Erythroblast (primary cell): ENCODE data around the gene PARN.

ENCODE experiments used
- DNase-seq, 2 experiments: peaks; one replicate each; lab custom pipeline; 2025; lab: John Stamatoyannopoulos, UW
- GATA1 ChIP-seq: IDR thresholded peaks from 2 replicates; pipeline ENCODE4 v1.6.1; 2011; ENCODE audit warnings: low read depth, mild to moderate bottlenecking, control low read depth, low read length, moderate library complexity
- POLR2A ChIP-seq: IDR thresholded peaks from 2 replicates; pipeline ENCODE4 v1.6.1; 2011; ENCODE audit warnings: mild to moderate bottlenecking, low read length

The PARN gene

DNA sequence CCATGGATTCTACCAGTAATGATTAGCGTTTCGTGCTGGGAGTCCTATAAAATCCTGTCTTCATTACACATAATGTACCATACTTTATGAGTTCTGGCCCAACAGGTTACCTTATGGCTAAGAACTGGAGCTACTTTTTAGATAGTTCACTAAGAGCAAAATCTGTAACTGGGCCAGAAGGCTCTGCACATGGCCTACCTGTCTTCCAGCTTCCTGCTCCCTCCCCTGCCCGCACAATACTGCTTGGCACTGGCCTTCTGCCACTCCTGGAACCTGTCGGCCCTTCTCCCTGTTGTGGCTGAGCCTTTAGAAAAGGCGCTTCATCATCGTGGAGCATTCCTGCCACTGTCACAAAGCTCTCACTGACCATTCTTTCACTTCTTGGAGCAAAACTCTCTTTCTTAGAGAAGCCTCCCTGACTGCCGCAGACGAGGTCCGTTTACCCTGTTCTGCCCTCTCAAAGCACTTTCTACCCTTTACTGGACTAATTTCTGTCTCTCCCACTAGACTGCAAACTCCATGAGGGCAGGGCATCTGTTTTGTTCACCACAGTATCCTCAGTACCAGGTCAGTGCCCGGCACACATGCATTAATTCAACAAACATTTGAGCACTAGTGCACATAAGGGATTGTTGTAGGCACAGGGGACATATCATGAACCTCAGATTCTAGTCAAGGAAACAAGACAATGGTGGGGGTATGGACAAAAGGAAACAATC lies 116.5 kb downstream of the PARN start:
- DNase-seq: no peak
- TF ChIP-seq GATA1 (no peak), POLR2A (no peak)

DNA sequence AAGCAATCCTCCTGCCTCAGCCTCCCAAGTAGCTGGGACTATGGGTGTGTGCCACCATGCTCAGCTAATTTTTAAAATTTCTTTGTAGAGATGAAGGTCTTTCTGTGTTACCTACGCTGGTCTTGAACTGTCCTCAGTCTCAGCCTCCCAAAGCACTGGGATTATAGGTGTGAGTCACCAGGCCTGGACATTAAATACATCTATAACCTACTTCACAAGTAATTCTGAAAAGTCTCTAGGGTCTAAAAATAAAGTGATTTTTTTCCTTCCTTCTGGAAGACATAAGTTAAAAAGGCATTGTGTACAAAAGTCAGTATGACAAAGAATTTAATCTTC lies 118.3 kb downstream of the PARN start:
- no peak for TF ChIP-seq POLR2A
- TF ChIP-seq GATA1: no peak
- DNase-seq: no peak

DNA sequence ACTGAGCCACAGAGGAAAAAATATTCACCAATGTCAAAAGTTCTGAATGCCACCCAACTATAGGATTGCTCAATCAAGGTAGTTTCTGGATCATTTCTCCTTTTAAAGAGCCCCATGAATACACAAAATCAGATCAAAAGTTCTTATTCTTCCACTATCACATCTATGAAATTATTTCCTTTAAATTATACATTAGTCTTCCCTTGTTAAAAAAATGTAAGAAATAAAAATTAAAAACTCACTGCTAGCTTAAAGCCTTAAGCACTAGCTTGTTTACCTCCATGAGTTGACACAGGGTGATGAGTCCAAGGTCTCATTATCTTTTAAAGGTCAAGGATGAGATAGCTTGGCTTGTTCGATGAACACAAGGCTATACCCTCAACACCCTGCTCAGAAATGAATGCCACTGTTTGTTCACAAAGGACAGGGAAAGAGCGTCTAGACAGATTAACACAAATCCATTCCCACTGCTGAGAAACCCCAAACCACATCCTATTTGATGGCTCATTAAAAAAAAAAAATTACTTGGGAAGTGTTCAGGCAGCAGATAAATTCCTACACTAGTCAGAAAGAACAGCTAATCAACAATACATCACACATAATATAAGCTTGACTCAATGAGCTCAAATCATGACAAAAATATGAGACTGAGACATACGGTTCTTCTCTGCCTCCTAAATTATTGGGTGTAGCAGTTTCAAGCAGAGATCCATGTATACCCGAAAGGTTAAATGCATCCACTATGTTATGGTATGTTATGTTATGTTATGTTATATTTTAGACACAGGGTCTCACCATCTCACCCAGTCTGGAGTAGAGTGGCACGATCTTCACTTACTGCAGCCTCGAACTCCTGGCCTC lies 118.9 kb downstream of the PARN start:
- DNase-seq: peak; percentile 6 to 29
- TF ChIP-seq POLR2A (no peak), GATA1 (no peak)

DNA sequence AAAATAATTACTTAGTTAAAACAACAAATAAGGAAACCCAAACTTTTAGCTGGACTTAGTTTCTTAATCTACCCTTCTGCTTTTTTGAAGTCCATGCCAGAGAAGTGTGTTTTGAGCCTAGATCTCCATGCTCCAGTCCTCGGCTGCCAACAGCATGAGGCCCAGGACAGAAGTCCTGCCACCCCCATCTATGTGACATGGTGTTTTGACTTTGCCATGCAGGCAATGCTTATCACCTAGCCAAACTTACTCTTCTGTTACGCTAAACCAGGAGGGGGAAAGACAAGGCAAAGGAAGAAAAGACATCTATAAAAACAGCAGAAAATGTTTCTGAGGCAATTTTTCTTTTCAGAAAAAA lies 119.5 kb downstream of the PARN start:
- no peak for DNase-seq
- TF ChIP-seq POLR2A: no peak
- TF ChIP-seq GATA1: no peak

DNA sequence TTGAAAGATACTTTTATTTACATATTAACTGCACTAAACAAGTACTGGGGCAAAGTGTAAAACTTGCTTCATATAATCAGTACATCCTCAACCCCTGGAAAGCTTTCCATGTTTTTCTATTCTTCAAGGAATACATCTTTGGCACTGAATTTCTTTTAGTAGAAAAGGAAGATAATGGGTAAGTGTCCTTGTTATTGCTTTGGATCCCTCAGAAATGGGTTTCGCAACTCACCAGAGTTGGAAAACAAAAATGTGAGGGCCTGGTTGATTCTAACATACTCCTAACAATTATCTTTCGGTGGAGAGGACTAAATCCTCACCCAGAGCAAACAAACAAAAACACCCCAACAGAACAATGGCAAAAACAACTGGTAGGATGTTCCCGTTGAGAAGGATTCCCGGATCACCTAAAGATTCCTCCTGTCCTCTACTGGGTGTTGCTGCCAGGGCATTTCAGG lies 120.4 kb downstream of the PARN start:
- TF ChIP-seq GATA1 (no peak), POLR2A (no peak)
- DNase-seq: peak in 1 of 2 experiments; percentile 52

DNA sequence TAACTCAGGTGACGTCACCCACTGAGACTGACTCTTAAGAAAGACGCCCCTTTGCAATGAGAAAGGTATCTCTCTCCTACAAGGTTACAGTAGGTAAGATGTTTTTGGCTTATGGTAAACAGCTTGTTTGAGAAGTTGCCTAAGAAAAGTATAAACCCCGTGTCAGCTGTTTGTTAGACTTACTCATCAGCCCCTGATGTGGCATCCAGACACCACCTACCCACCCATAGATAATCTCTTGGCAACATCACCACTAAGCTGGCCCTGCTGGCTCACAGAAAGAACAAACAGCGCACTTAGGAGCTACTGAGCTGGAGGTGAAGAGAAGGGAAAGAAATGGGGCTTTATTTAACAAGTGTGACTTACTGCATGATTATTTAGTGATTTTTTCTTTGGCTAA lies 121.0 kb downstream of the PARN start:
- peak; percentile 78 to 86 for DNase-seq
- TF ChIP-seq POLR2A (peak; percentile 66), GATA1 (no peak)

DNA sequence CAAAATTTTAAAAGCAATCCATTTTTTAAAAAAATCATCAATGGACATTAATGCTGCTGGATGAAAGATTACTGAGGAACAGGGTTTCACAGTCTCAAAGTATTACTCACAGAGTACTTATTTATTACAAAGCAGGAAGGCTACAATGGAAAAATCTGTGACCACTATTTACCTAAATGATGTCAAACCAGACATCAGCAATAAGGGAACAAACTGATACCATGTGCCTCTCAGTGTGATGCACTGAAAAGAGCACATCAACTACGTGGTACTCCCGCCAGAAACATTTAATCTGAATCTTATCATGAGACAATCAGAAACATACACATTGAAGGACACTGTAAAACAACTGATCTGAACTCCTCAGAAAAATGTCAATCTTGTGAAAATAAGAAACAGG lies 124.2 kb downstream of the PARN start:
- peak in 1 of 2 experiments; percentile 23 for DNase-seq
- no peak for TF ChIP-seq GATA1
- no peak for TF ChIP-seq POLR2A

DNA sequence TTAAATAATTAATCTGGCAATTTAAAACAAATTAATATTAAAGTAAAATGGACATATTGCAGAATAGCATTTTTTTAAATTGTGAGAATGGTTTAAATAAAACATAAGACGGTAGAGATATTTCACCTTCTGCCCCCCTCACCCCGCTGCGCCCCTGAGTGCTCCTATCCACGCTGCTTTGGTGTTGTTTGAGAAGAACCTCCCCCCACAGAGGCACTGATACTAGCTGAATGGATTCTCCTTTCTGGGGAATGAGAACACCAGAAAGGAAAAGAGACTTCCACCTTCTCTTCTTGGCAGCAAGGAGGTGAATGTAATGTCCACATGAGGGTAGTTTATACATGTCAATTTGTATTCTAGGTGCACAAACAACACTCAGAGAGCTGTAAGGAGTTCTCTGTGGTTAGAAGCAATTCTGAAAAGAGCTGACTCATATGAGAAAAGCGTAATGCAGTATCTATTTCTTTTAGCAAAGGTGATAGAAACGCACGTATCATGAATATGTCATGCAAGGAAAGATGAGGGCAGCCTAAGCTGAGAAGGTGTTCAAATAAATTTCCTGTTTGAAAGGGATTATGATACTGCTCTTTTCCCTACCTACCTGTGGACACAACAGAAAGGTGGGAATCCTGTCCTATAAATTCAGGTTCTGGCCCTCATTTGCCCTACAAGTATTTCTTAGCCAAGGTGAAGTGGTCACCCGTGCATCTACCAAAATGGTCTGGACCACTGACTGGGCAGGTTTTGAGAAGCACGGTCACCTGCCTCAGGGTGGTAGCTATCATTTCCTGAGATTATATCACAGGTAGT lies 126.9 kb downstream of the PARN start:
- TF ChIP-seq POLR2A (no peak), GATA1 (no peak)
- peak; percentile 14 to 45 for DNase-seq

DNA sequence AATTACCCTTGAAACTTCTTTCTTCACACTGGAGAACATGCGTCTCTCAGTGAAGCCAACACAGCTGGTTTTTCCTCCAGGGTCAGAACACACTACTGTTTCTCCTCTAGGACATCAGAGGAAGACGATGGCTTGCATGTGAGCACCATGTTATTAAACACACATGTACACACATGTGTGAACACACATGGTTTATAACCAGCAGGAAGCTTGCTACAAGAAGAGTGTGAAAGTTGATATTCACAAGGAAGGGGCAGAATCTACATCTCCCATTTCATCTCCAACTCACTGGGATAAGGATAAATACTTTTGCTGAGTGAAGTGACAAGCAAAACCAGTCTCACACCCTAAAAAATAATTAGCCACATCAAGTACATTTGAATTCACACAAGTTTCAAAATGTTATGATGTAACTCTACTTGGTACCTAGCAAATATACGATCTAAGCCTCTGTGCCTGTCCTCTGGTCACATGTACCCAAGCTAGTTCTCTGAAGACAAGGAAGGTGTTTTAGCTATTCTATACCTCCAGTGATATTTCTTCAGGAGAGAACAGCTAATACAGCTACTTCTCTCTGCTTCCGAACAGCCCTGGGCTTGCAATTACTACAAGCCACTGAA lies 127.7 kb downstream of the PARN start:
- DNase-seq: peak in 1 of 2 experiments; percentile 34
- TF ChIP-seq POLR2A (peak; percentile 6), GATA1 (no peak)

DNA sequence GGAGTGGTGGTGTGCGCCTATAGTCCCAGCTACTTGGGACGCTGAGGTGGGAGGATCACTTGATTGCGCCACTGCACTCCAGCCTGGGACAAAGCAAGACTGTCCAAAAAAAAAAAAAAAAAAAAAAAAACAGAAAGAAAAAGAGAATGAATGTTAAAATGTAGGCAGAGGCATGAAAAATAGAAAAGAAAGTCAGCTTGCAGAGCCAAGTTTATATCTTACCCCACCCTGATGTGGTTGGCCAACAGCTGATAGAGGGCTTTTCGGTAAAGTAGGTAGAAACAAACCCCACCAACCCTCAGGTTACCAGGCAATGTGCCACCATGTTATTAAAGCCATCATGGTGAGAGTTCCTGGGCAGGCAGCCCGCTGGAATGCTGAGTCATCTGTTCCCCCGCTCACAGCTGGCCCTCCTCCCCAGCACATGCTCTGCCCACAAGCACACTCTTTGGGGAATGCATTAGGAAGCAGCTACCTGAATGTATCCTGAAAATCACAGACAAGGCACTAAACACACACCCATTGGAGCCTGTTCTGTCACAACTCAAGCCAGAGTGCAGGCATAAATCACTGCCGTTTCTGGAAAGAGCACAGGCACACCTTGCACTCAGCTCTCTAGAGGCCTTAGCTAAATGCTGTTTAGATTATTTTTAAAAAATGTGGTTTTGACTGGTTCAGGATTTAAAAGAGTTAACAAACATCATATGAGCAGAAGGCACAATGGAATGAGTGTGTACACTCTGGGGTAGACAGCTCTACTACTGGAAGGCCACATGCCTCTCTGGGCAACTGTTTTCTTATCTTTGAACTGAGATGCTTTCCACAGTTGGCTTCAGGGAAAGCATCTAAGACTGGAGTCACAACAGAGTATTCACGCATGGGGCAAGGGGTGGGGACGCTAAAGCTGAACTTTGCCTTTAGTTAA lies 128.5 kb downstream of the PARN start:
- DNase-seq: peak; percentile 85 to 90
- TF ChIP-seq GATA1 (no peak), POLR2A (peak; percentile 41)

DNA sequence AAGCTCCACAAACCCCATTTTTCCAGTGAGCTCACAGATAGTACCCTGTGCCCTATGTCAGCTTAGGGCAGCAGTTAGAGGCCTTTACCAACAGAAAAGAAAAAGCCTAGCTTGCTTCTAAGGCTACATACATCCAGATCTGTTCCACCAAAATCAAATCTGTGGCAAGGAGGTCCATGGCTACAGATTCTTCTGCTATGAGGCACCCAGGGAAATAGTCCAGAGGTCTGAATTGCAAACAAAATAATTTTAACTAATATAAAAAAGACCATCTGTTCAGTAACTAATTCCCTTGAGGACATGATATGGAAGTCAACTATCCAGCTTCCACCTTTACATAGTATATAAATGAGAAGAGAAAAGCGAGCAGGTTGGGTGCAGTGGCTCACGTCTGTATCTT lies 129.3 kb downstream of the PARN start:
- TF ChIP-seq GATA1 (no peak), POLR2A (no peak)
- DNase-seq: no peak

DNA sequence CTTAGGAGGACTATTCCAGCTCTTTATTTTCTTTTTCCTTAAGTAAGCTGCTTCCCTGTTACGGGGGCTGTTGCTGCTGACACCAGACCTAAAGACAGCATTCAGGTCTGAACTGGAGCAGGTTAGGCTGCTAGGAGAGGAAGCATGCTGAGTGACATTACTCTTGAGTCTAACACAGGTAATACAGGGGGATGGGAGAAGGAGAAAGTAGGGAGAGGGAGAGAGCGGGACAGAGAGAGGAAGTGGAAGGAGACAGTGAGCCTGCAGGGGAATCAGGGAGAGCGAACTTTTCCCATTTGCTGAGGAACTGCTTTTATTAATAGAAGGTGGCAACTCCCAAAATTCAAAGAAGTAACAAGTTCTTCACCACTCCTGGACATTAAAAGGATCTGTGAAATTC lies 130.9 kb downstream of the PARN start:
- no peak for DNase-seq
- no peak for TF ChIP-seq GATA1
- TF ChIP-seq POLR2A: no peak
